ENCODE data around the gene CD226.
"Not testable (repeated sequence)": the region's sequence is repeated elsewhere in the genome, so short reads cannot be mapped to it uniquely, and the experiment has no call there.

Gene CD226

GRCh38 chr18:69872661-69873060 lies 75.0 kb downstream of the CD226 start:
- DNase-seq (ENCODE audit: low spot score): no peak

- DNase-seq (ENCODE audit: low spot score): no peak
These were observed 76.3 kb downstream of the CD226 start for GRCh38 chr18:69871363-69871762.

- no peak for DNase-seq (ENCODE audit: low spot score)
These were observed 76.9 kb downstream of the CD226 start for GRCh38 chr18:69870736-69871135.

DNA sequence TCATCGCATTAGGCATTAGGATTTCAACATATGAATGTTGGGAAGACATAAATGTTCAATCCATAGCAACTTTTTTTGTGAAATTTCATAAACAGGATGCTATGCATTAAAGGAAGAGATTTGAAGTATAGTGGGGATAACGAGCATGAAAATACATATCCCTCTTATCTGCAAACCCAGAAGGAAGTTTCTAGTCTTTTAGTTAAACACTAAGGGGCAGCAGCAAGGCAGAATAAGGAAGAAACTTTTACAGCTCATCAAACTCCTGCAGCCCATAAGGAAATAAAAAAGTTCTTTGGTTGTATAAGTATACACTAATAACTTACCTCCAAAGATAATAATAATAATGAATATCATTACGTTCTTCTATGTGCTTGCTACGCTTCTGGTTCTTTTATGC lies 81.5 kb downstream of the CD226 start:
- DNase-seq (ENCODE audit: low spot score): no peak

DNA sequence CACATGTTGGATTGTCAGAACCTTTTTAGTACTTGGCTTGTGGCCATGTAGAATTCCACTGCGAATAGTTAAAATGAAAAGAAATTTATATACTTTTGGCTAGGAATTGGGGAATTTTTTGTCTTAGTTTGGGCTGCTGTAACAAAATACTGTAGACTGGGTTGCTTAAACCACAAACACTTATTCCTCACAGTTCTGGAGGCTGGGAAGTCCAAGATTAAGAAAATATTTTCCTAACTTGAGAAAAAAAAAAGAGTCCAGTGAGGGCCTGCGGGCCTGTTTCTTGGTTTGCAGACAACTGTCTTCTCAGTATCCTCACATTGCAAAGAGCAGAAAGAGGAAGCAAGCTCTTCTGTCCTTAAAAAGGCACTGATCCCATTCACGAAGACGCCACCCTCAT lies 81.9 kb downstream of the CD226 start:
- DNase-seq (ENCODE audit: low spot score): no peak

DNA sequence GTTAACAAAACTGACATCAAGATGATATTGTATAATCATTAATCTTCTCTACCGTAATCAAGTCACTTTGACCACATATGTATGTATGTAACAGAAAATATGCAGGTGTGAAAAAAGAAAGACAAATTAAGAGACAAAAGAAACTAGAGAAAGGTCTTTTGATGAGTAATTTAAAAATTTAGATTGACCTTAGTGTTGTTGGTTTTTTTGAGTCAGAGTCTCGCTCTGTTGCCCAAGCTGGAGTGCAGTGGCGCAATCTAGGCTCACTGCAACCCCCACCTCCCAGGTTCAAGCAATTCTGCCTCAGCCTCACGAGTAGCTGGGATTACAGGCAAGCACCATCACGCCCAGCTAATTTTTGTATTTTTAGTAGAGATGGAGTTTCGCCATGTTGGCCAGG lies 82.9 kb downstream of the CD226 start:
- DNase-seq (ENCODE audit: low spot score): not testable (repeated sequence)

- no peak for DNase-seq (ENCODE audit: low spot score)
These were observed 88.8 kb downstream of the CD226 start for GRCh38 chr18:69858897-69859296.

GRCh38 chr18:69854455-69854854 lies 93.2 kb downstream of the CD226 start:
- DNase-seq (ENCODE audit: low spot score): no peak

- DNase-seq (ENCODE audit: low spot score): no peak
These were observed 94.6 kb downstream of the CD226 start for GRCh38 chr18:69853051-69853450.

- DNase-seq (ENCODE audit: low spot score): no peak
These were observed 101.8 kb downstream of the CD226 start for GRCh38 chr18:69845593-69846506.

DNA sequence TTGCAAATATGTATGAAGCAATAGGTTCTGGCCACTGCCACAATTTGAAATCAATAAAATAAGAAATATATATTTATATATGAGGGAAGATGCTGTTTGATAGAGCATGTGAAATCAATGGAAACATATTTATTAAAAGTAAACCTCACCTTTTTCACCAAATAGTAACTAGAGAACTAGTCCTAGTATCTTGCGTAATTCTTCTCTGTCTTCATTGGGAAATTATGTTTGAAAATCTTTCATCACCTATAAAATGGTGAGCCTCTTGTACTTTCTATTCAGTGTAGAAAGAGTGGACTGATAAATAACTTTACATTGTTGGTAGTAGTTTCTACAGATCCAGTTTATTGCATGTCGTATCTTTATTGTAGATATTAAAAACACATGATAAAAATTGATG lies 103.0 kb downstream of the CD226 start:
- no peak for DNase-seq (ENCODE audit: low spot score)

DNA sequence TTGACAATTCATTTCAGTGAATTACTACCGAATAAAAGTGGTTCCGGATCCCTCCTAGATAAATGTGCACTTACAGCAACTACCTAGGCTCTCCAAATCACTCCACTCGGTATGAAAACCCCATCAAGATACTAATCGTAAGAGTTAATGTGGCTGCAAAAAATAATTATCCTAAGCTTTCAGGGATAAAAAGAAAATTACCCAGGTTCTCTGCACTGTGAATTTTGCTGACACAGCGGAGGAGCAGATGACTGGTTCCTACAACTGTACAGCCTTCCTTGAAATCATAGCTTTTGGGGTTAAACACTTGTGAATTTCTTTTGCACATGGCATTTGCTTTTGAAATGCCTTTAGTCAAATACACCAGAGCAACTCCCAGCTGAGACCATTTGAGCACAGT lies 104.7 kb downstream of the CD226 start:
- DNase-seq (ENCODE audit: low spot score): no peak

DNA sequence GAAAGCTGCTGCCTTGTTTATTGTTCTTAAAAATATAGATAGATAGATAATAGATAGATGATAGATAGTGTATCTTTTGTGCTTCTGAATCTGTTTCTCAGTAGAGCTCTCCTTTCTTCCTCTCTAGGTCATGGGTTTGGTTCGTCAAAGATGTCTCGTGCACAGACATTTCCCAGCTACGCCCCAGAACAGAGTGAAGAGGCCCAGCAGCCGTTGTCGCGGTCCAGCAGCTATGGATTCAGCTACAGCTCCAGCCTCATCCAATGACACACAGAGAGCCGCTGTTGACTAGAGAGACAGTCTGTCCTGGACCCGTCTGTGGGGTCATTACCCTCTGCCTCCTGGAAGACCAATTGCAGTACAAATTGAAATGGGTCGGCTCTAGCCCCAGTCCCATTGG lies 106.6 kb downstream of the CD226 start:
- DNase-seq (ENCODE audit: low spot score): no peak

DNA sequence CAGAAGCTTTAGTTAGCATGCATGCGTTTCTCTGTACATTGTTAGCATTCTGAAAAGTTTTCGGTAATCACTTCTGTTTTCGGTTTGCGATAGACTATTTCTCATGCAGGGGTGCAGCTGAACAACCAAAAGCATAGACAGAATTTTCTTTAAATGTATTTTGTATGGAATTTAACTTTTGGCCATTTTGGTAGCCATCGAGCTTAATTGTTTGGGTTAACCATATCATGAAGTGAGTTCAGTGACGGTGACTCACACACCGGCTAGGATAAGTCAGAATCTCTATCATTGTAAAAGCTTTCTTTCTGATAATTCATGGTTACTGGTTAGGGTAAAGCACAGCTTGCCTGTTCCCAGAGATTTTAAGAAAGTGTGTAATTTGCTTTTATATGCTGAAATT lies 107.2 kb downstream of the CD226 start:
- no peak for DNase-seq (ENCODE audit: low spot score)

GRCh38 chr18:69840001-69840400 lies 107.7 kb downstream of the CD226 start:
- no peak for DNase-seq (ENCODE audit: low spot score)

- no peak for DNase-seq (ENCODE audit: low spot score)
These were observed 108.2 kb downstream of the CD226 start for GRCh38 chr18:69839497-69839896.

DNA sequence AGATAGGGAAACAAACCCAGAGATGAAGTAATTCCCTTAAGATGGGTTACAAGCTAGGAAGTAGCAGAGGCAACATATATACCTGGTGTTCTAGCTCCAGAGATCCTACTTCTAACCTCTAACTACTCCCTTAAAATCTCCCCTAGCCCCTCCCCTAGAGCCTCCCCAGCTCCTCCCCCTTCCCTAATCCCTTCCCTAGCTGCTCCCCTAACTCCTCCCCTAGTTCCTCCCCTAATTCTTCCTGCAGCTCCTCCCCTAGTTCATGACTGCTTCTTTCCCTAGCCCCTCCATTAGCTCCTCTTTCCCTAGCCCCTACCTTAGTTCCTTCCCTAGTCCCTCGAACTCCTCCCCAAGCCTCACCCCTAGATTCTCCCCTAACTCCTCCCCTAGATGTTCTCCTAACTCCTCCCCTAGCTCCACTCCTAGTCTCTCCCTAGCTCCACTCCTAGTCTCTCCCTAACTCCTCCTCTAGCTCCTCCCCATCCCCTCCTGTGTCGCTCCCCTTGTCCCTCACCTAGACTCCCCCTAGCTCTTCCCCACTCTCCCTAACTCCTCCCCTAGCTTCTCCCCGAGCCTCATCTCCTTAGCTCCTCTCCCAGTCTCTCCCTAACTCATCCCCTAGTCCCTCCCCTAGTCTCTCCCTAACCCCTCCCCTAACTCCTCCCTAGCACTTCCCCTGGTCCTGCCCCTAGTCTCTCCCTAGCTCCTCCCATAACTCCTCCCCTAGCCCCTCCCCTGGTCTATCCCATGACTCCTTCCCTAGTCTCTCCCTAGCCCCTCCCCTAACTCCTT lies 108.9 kb downstream of the CD226 start:
- DNase-seq (ENCODE audit: low spot score): no peak

DNA sequence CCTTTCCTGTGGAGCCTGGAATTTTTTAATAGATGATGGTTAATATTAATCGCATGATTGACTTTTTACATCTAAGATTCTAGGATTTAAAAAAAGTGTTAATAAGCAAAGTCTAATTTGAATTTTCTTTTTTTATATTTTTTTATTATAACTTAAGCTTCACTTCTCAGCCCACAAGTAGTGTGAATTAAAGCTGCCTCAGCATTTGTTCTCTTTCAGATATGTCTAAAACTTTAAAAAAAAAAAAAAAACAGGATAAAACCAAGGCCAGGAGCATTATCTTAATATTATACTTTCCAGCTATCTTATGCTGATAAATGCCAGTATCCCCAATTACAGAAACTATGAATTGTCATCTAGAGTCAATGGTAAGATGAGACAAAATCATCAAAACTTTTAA lies 109.7 kb downstream of the CD226 start:
- no peak for DNase-seq (ENCODE audit: low spot score)

GRCh38 chr18:69834980-69835379 lies 112.7 kb downstream of the CD226 start:
- not testable (repeated sequence) for DNase-seq (ENCODE audit: low spot score)

DNA sequence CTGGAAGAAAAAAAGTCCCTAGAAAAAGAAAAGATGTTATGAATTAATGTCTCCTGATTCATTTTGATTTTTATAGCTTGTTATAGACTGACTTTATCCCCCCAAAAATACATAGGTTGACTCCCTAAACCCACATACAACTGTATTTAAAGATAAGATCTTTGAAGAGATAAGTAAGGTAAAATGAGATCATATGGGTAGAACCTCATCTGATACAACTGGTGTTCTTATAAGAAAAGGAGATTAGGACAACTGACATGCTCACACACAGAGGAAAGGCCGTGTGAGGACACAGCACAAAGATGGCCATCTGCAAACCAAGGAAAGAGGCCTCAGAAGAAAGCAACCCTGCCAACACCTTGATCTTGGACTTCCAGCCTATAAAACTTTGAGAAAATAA lies 117.5 kb downstream of the CD226 start:
- no peak for DNase-seq (ENCODE audit: low spot score)

- DNase-seq (ENCODE audit: low spot score): no peak
These were observed 127.1 kb downstream of the CD226 start for GRCh38 chr18:69820538-69820937.

GRCh38 chr18:69819460-69819859 lies 128.2 kb downstream of the CD226 start:
- DNase-seq (ENCODE audit: low spot score): no peak

GRCh38 chr18:69817335-69817940 lies 130.2 kb downstream of the CD226 start:
- DNase-seq (ENCODE audit: low spot score): no peak

Measured in CD4-positive, alpha-beta T cell treated with Interleukin-15 for 4 hours (primary cell).